Measurements from ENCODE around the gene BLOC1S4. TPM values are rescaled to one million over a fixed set of nuclear protein-coding genes. Genes with fewer than 3 reads are reported as not detected.

BLOC1S4 gene
- total RNA-seq, 2 donors from 2014 or later: 18.8 to 26.5 TPM

- WGBS, 2 experiments (ENCODE audit: insufficient coverage in 1 of 2, insufficient read length in 1 of 2): 90 to 92% methylated on average over 8 to 9 of the region's 9 CpGs
- Histone ChIP-seq H3K27me3 (ENCODE audit: control insufficient read depth, insufficient read depth, low read length, poor library complexity, severe bottlenecking) (no peaks in the 10 kb centered on the region), H3K27ac (ENCODE audit: low read depth, low read length) (no peak overlapping the region), H3K9ac (ENCODE audit: extremely low read depth, low read length, poor library complexity, severe bottlenecking) (no peak overlapping the region), H3K9me3 (ENCODE audit: control insufficient read depth, low read length) (no peaks in the 10 kb centered on the region), H3K36me3 (ENCODE audit: control insufficient read depth, insufficient read depth, low read length) (peaks cover 14% of the 10 kb centered on the region), H3K4me3 (ENCODE audit: low read length) (no peak overlapping the region), H3K4me1 (ENCODE audit: control insufficient read depth, insufficient read depth, low read length) (no peaks in the 10 kb centered on the region)
- no peak for DNase-seq
- no peak for TF ChIP-seq CTCF (conservative IDR thresholded peaks at IDR 0.05)
- Mint-ChIP-seq H3K27ac (no peak overlapping the region), H3K9me3 (peaks cover 2% of the 10 kb centered on the region), H3K4me3 (no peak overlapping the region), H3K36me3 (ENCODE audit: low read depth) (peaks cover 17% of the 10 kb centered on the region), H3K4me1 (peaks cover 8% of the 10 kb centered on the region), H3K27me3 (ENCODE audit: insufficient read depth) (peaks cover 3% of the 10 kb centered on the region)
These were observed 34.8 kb upstream of the BLOC1S4 start for GRCh38 chr4:6681191-6681590.

- TF ChIP-seq CTCF (conservative IDR thresholded peaks at IDR 0.05): no peak
- WGBS, 2 experiments (ENCODE audit: insufficient coverage in 1 of 2, insufficient read length in 1 of 2): 89 to 95% methylated on average over 8 to 11 of the region's 11 CpGs
- H3K27me3 Mint-ChIP-seq (ENCODE audit: insufficient read depth): peaks cover 14% of the 10 kb centered on the region
- no peak overlapping the region for H3K9ac ChIP-seq (ENCODE audit: extremely low read depth, low read length, poor library complexity, severe bottlenecking)
- no peak for DNase-seq
- peaks cover 7% of the 10 kb centered on the region for H3K36me3 Mint-ChIP-seq (ENCODE audit: low read depth)
- H3K27ac Mint-ChIP-seq: no peak overlapping the region
- H3K4me1 ChIP-seq (ENCODE audit: control insufficient read depth, insufficient read depth, low read length): no peaks in the 10 kb centered on the region
- no peak overlapping the region for H3K4me3 ChIP-seq (ENCODE audit: low read length)
- no peak overlapping the region for H3K27ac ChIP-seq (ENCODE audit: low read depth, low read length)
- no peaks in the 10 kb centered on the region for H3K27me3 ChIP-seq (ENCODE audit: control insufficient read depth, insufficient read depth, low read length, poor library complexity, severe bottlenecking)
- H3K9me3 ChIP-seq (ENCODE audit: control insufficient read depth, low read length): peaks cover 16% of the 10 kb centered on the region
- H3K4me3 Mint-ChIP-seq: no peak overlapping the region
- no peaks in the 10 kb centered on the region for H3K4me1 Mint-ChIP-seq
- peaks cover 4% of the 10 kb centered on the region for H3K36me3 ChIP-seq (ENCODE audit: control insufficient read depth, insufficient read depth, low read length)
- peaks cover 17% of the 10 kb centered on the region for H3K9me3 Mint-ChIP-seq
These were observed 32.9 kb upstream of the BLOC1S4 start for GRCh38 chr4:6682862-6683590.

- 90 to 94% methylated on average over 6 to 11 of the region's 11 CpGs for WGBS, 2 experiments (ENCODE audit: insufficient coverage in 1 of 2, insufficient read length in 1 of 2)
These were observed 31.3 kb upstream of the BLOC1S4 start for GRCh38 chr4:6684656-6685055.

More at GRCh38 chr4:6684656-6685055, 31.3 kb upstream of the BLOC1S4 start:
- Histone ChIP-seq H3K36me3 (ENCODE audit: control insufficient read depth, insufficient read depth, low read length) (no peaks in the 10 kb centered on the region), H3K4me1 (ENCODE audit: control insufficient read depth, insufficient read depth, low read length) (no peaks in the 10 kb centered on the region), H3K27me3 (ENCODE audit: control insufficient read depth, insufficient read depth, low read length, poor library complexity, severe bottlenecking) (no peaks in the 10 kb centered on the region), H3K9me3 (ENCODE audit: control insufficient read depth, low read length) (peaks cover 19% of the 10 kb centered on the region), H3K27ac (ENCODE audit: low read depth, low read length) (no peak overlapping the region), H3K4me3 (ENCODE audit: low read length) (no peak overlapping the region), H3K9ac (ENCODE audit: extremely low read depth, low read length, poor library complexity, severe bottlenecking) (no peak overlapping the region)
- H3K27me3 Mint-ChIP-seq (ENCODE audit: insufficient read depth): peaks cover 18% of the 10 kb centered on the region
- no peak overlapping the region for H3K4me3 Mint-ChIP-seq
- TF ChIP-seq CTCF (conservative IDR thresholded peaks at IDR 0.05): no peak
- peaks cover 7% of the 10 kb centered on the region for H3K36me3 Mint-ChIP-seq (ENCODE audit: low read depth)
- peaks cover 28% of the 10 kb centered on the region for H3K9me3 Mint-ChIP-seq
- peaks cover 8% of the 10 kb centered on the region for H3K4me1 Mint-ChIP-seq
- no peak for DNase-seq
- no peak overlapping the region for H3K27ac Mint-ChIP-seq

Measured in endodermal cell (in vitro differentiated cells).